ENCODE measurements around the gene APH1B.
"Not testable (repeated sequence)": the region's sequence is repeated elsewhere in the genome, so short reads cannot be mapped to it uniquely, and the experiment has no call there.

Gene APH1B

GRCh38 chr15:63312286-63312685 is 34.9 kb downstream of the APH1B start:
- no peak overlapping the region for H3K4me3 Mint-ChIP-seq
- no peaks in the 10 kb centered on the region for H3K9me3 Mint-ChIP-seq
- H3K36me3 Mint-ChIP-seq (ENCODE audit: insufficient read depth) = no peaks in the 10 kb centered on the region
- ATAC-seq (replicated peaks; ENCODE audit: extremely low read depth, poor library complexity, severe bottlenecking) (no peak), DNase-seq (ENCODE audit: low spot score in 2 of 2) (no peak)
- H3K4me1 Mint-ChIP-seq = no peaks in the 10 kb centered on the region
- no peak overlapping the region for H3K27ac Mint-ChIP-seq (ENCODE audit: low read depth)
- no peaks in the 10 kb centered on the region for H3K27me3 Mint-ChIP-seq

- DNase-seq (ENCODE audit: low spot score in 2 of 2) = no peak
- H3K9me3 Mint-ChIP-seq = no peaks in the 10 kb centered on the region
- H3K4me1 Mint-ChIP-seq = no peaks in the 10 kb centered on the region
- H3K4me3 Mint-ChIP-seq = no peak overlapping the region
- H3K27me3 Mint-ChIP-seq = no peaks in the 10 kb centered on the region
- H3K36me3 Mint-ChIP-seq (ENCODE audit: insufficient read depth) = no peaks in the 10 kb centered on the region
- no peak overlapping the region for H3K27ac Mint-ChIP-seq (ENCODE audit: low read depth)
- ATAC-seq (replicated peaks; ENCODE audit: extremely low read depth, poor library complexity, severe bottlenecking) = no peak
Measured at GRCh38 chr15:63313825-63314224, 36.4 kb downstream of the APH1B start.

GRCh38 chr15:63314409-63314808 is 37.0 kb downstream of the APH1B start:
- H3K4me3 Mint-ChIP-seq = no peak overlapping the region

GRCh38 chr15:63318344-63318743 is 40.9 kb downstream of the APH1B start:
- ATAC-seq (replicated peaks; ENCODE audit: extremely low read depth, poor library complexity, severe bottlenecking) = no peak
- Mint-ChIP-seq H3K27ac (ENCODE audit: low read depth) (no peak overlapping the region), H3K9me3 (no peaks in the 10 kb centered on the region), H3K4me3 (no peak overlapping the region), H3K27me3 (no peaks in the 10 kb centered on the region), H3K4me1 (no peaks in the 10 kb centered on the region), H3K36me3 (ENCODE audit: insufficient read depth) (no peaks in the 10 kb centered on the region)
- no peak for DNase-seq (ENCODE audit: low spot score in 2 of 2)

More at GRCh38 chr15:63314409-63314808, 37.0 kb downstream of the APH1B start:
- DNase-seq (ENCODE audit: low spot score in 2 of 2) (no peak), ATAC-seq (replicated peaks; ENCODE audit: extremely low read depth, poor library complexity, severe bottlenecking) (no peak)
- Mint-ChIP-seq H3K27me3 (no peaks in the 10 kb centered on the region), H3K4me1 (no peaks in the 10 kb centered on the region), H3K9me3 (no peaks in the 10 kb centered on the region), H3K27ac (ENCODE audit: low read depth) (no peak overlapping the region), H3K36me3 (ENCODE audit: insufficient read depth) (no peaks in the 10 kb centered on the region)

- Mint-ChIP-seq H3K27me3 (no peaks in the 10 kb centered on the region), H3K9me3 (no peaks in the 10 kb centered on the region), H3K27ac (ENCODE audit: low read depth) (no peak overlapping the region), H3K4me1 (no peaks in the 10 kb centered on the region), H3K4me3 (no peak overlapping the region), H3K36me3 (ENCODE audit: insufficient read depth) (no peaks in the 10 kb centered on the region)
- DNase-seq (ENCODE audit: low spot score in 2 of 2) (no peak), ATAC-seq (replicated peaks; ENCODE audit: extremely low read depth, poor library complexity, severe bottlenecking) (no peak)
Measured at GRCh38 chr15:63319065-63319464, 41.7 kb downstream of the APH1B start.

- H3K27me3 Mint-ChIP-seq; H3K9me3 Mint-ChIP-seq; DNase-seq (ENCODE audit: low spot score in 2 of 2); ATAC-seq (replicated peaks; ENCODE audit: extremely low read depth, poor library complexity, severe bottlenecking); H3K4me1 Mint-ChIP-seq; H3K27ac Mint-ChIP-seq (ENCODE audit: low read depth); H3K4me3 Mint-ChIP-seq; H3K36me3 Mint-ChIP-seq (ENCODE audit: insufficient read depth): not testable (repeated sequence)
Measured at GRCh38 chr15:63320446-63320845, 43.0 kb downstream of the APH1B start.

GRCh38 chr15:63320981-63321380 is 43.6 kb downstream of the APH1B start:
- H3K4me1 Mint-ChIP-seq; H3K27me3 Mint-ChIP-seq; DNase-seq (ENCODE audit: low spot score in 2 of 2); H3K4me3 Mint-ChIP-seq; ATAC-seq (replicated peaks; ENCODE audit: extremely low read depth, poor library complexity, severe bottlenecking); H3K9me3 Mint-ChIP-seq; H3K36me3 Mint-ChIP-seq (ENCODE audit: insufficient read depth); H3K27ac Mint-ChIP-seq (ENCODE audit: low read depth): not testable (repeated sequence)

GRCh38 chr15:63321462-63321861 is 44.1 kb downstream of the APH1B start:
- DNase-seq (ENCODE audit: low spot score in 2 of 2) (no peak), ATAC-seq (replicated peaks; ENCODE audit: extremely low read depth, poor library complexity, severe bottlenecking) (no peak)
- H3K36me3 Mint-ChIP-seq (ENCODE audit: insufficient read depth) = no peaks in the 10 kb centered on the region
- H3K4me1 Mint-ChIP-seq = no peaks in the 10 kb centered on the region
- H3K4me3 Mint-ChIP-seq = no peak overlapping the region
- H3K9me3 Mint-ChIP-seq = no peaks in the 10 kb centered on the region
- H3K27me3 Mint-ChIP-seq = no peaks in the 10 kb centered on the region
- H3K27ac Mint-ChIP-seq (ENCODE audit: low read depth) = no peak overlapping the region

- no peak for ATAC-seq (replicated peaks; ENCODE audit: extremely low read depth, poor library complexity, severe bottlenecking)
- no peak overlapping the region for H3K4me3 Mint-ChIP-seq
- no peak for DNase-seq (ENCODE audit: low spot score in 2 of 2)
- H3K27ac Mint-ChIP-seq (ENCODE audit: low read depth) = no peak overlapping the region
- H3K36me3 Mint-ChIP-seq (ENCODE audit: insufficient read depth) = no peaks in the 10 kb centered on the region
- no peaks in the 10 kb centered on the region for H3K27me3 Mint-ChIP-seq
- H3K9me3 Mint-ChIP-seq = no peaks in the 10 kb centered on the region
- no peaks in the 10 kb centered on the region for H3K4me1 Mint-ChIP-seq
Measured at GRCh38 chr15:63322541-63322940, 45.1 kb downstream of the APH1B start.

- no peaks in the 10 kb centered on the region for H3K27me3 Mint-ChIP-seq
- H3K9me3 Mint-ChIP-seq = no peaks in the 10 kb centered on the region
- no peak overlapping the region for H3K4me3 Mint-ChIP-seq
- no peaks in the 10 kb centered on the region for H3K4me1 Mint-ChIP-seq
- DNase-seq (ENCODE audit: low spot score in 2 of 2) (no peak), ATAC-seq (replicated peaks; ENCODE audit: extremely low read depth, poor library complexity, severe bottlenecking) (no peak)
- no peaks in the 10 kb centered on the region for H3K36me3 Mint-ChIP-seq (ENCODE audit: insufficient read depth)
- no peak overlapping the region for H3K27ac Mint-ChIP-seq (ENCODE audit: low read depth)
Measured at GRCh38 chr15:63323798-63324563, 46.6 kb downstream of the APH1B start.

GRCh38 chr15:63324770-63325169 is 47.4 kb downstream of the APH1B start:
- Mint-ChIP-seq H3K27me3 (no peaks in the 10 kb centered on the region), H3K36me3 (ENCODE audit: insufficient read depth) (no peaks in the 10 kb centered on the region)
- no peak for ATAC-seq (replicated peaks; ENCODE audit: extremely low read depth, poor library complexity, severe bottlenecking)

GRCh38 chr15:63327648-63328421 is 50.4 kb downstream of the APH1B start:
- H3K4me1 Mint-ChIP-seq = no peaks in the 10 kb centered on the region
- no peaks in the 10 kb centered on the region for H3K9me3 Mint-ChIP-seq
- H3K36me3 Mint-ChIP-seq (ENCODE audit: insufficient read depth) = no peaks in the 10 kb centered on the region
- H3K27me3 Mint-ChIP-seq = no peaks in the 10 kb centered on the region
- H3K27ac Mint-ChIP-seq (ENCODE audit: low read depth) = no peak overlapping the region
- ATAC-seq (replicated peaks; ENCODE audit: extremely low read depth, poor library complexity, severe bottlenecking) (no peak), DNase-seq (ENCODE audit: low spot score in 2 of 2) (no peak)
- H3K4me3 Mint-ChIP-seq = no peak overlapping the region

More at GRCh38 chr15:63324770-63325169, 47.4 kb downstream of the APH1B start:
- Mint-ChIP-seq H3K9me3 (no peaks in the 10 kb centered on the region), H3K27ac (ENCODE audit: low read depth) (no peak overlapping the region), H3K4me1 (no peaks in the 10 kb centered on the region), H3K4me3 (no peak overlapping the region)
- DNase-seq (ENCODE audit: low spot score in 2 of 2) = no peak

All from central memory CD8-positive, alpha-beta T cell (primary cell).